BLaER1 (cell line): ENCODE results near the gene CACNA2D3.

Experiments
- H3K27ac ChIP-seq: shearing (Covaris generic); formaldehyde crosslinking; 2 replicates; pipeline ENCODE4 v1.8.1; 2022
- H3K27me3 ChIP-seq: shearing (Covaris generic); formaldehyde crosslinking; 2 replicates; pipeline ENCODE4 v1.8.1; 2022
- H3K36me3 ChIP-seq: shearing (Covaris generic); formaldehyde crosslinking; 2 replicates; pipeline ENCODE4 v1.8.1; 2022
- H3K4me1 ChIP-seq: shearing (Covaris generic); formaldehyde crosslinking; 2 replicates; pipeline ENCODE4 v1.8.1; 2022
- H3K4me2 ChIP-seq: shearing (Covaris generic); formaldehyde crosslinking; 2 replicates; pipeline ENCODE4 v1.8.1; 2022
- H3K4me3 ChIP-seq: shearing (Covaris generic); formaldehyde crosslinking; 2 replicates; pipeline ENCODE4 v1.8.1; 2022
- H3K9ac ChIP-seq: shearing (Covaris generic); formaldehyde crosslinking; 2 replicates; pipeline ENCODE4 v1.8.1; 2022
- H3K9me3 ChIP-seq: shearing (Covaris generic); formaldehyde crosslinking; 2 replicates; pipeline ENCODE4 v1.8.1; 2022
- H4K20me1 ChIP-seq: shearing (Covaris generic); formaldehyde crosslinking; 2 replicates; pipeline ENCODE4 v1.8.1; 2022
- Cebpa-rat ChIP-seq: shearing (Covaris generic); IDR thresholded peaks from 2 replicates; pipeline ENCODE4 v1.8.1; 2022

Gene CACNA2D3

DNA sequence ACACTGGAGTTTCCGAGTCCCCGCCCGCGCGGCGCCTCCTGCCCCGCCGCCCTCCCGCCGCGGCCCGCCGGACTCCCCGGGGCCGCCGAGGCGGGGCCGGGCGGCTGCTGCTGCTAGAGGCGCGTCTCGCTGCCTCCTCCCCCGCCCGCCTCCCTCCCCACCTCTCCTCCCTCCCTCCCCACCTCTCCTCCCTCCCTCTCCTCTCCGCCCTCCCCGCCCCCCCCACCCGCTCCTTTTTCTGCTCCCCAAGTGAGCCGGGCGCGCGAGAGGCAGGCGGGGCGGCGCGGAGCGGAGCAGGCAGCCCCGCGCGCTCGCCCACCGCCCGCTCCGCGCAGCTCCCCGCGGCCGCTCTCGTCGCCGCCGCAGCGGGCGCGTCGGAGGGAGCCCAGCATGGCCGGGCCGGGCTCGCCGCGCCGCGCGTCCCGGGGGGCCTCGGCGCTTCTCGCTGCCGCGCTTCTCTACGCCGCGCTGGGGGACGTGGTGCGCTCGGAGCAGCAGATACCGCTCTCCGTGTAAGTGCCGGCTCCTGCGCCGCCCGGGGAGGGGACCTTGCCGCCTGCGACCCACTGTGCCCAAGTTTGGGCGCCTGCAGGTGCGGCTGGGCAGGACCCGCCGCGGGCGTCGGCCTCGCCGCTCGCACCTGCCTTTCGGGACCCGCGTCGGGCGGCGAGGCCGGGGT, at the start of gene CACNA2D3:
TSS of gene CACNA2D3 (plus strand) at position 229 of the 679 bp plus-strand sequence.
- Histone ChIP-seq H3K9ac (no peak within 1 kb of the TSS), H3K4me3 (peak within 1 kb of the TSS; percentile 65), H3K4me1 (peaks cover 16% of the 10 kb centered on the region), H4K20me1 (peaks cover 26% of the 10 kb centered on the region), H3K36me3 (no peaks in the 10 kb centered on the region), H3K27me3 (peaks cover 68% of the 10 kb centered on the region), H3K4me2 (peak within 1 kb of the TSS; percentile 89), H3K9me3 (peaks cover 19% of the 10 kb centered on the region), H3K27ac (no peak within 1 kb of the TSS)
- no peak for TF ChIP-seq Cebpa-rat

DNA sequence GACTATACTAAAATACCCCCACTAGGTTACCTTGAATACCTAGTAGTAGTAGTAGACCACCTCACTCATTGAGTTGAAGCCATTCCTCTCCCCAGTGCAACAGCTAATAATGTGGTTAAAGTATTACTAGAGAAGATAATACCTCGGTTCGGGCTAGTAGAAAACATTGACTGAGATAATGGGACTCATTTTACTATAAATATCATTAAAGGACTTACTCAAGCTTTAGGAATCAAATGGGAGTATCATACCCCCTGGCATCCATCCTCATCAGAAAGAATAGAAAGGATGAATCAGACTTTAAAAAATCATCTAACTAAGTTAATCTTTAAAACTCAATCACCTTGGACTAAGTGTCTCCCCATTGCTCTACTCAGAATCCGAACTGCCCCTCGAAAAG, 49.0 kb upstream of the CACNA2D3 start:
- Histone ChIP-seq H3K4me3 (no peak overlapping the region), H3K9ac (no peak overlapping the region), H4K20me1 (no peaks in the 10 kb centered on the region), H3K4me2 (no peak overlapping the region), H3K27ac (no peak overlapping the region), H3K36me3 (no peaks in the 10 kb centered on the region), H3K4me1 (no peaks in the 10 kb centered on the region), H3K27me3 (no peaks in the 10 kb centered on the region), H3K9me3 (peaks cover 25% of the 10 kb centered on the region)
- no peak for TF ChIP-seq Cebpa-rat

DNA sequence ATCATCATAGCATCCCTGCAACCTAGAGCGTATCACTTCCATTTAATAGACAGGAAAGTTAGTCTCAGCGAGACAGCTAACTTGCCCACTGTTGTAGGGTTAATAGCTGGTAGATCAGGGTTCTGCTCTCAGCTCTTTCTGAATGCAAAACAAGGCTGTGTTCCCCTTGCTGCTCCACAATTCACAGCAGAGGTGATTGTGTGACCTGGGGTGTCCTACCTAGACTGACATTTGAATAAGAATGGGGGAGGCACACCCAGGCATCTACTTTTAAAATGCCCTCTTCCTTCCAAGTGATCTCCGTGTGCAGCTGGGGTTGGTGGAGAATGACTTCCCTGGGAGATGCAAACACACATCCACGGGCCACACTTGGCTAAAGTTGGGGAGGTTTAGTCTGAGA, 43.0 kb upstream of the CACNA2D3 start:
- no peaks in the 10 kb centered on the region for H3K4me1 ChIP-seq
- H3K36me3 ChIP-seq = no peaks in the 10 kb centered on the region
- H3K4me2 ChIP-seq = no peak overlapping the region
- TF ChIP-seq Cebpa-rat = no peak
- no peaks in the 10 kb centered on the region for H3K27me3 ChIP-seq
- H4K20me1 ChIP-seq = no peaks in the 10 kb centered on the region
- no peak overlapping the region for H3K4me3 ChIP-seq
- no peaks in the 10 kb centered on the region for H3K9me3 ChIP-seq
- H3K9ac ChIP-seq = no peak overlapping the region
- H3K27ac ChIP-seq = no peak overlapping the region

DNA sequence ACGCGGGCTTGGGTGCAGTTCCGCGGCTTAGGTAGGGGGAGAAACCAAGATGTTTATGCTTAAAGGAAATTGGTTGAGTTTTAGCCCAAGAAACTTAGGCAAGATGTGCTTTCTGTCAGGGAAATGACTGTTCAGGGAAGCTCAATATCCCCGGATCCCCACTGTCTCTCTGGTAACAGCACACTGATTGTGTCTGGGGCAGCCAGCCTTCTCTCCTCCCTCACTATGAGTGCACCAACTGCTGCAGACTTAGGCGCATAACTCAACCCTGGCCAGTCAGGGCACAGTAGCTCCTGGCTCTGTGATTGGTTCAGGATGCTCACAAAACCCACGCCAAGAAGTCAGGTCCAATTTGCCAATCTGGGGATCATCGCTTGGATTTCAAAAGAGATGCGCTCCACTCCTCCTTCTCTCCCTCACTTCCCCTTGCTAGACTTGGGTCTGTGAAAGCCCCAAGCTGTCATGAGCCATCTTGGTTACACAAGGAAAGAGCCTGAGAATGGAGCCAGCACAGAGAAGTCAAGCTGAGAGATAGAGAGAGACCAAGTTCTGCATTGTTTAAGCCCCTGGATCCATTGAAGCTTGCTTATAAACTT, 42.5 kb upstream of the CACNA2D3 start:
- Histone ChIP-seq H3K27ac (no peak overlapping the region), H3K4me2 (no peak overlapping the region), H3K4me3 (no peak overlapping the region)

DNA sequence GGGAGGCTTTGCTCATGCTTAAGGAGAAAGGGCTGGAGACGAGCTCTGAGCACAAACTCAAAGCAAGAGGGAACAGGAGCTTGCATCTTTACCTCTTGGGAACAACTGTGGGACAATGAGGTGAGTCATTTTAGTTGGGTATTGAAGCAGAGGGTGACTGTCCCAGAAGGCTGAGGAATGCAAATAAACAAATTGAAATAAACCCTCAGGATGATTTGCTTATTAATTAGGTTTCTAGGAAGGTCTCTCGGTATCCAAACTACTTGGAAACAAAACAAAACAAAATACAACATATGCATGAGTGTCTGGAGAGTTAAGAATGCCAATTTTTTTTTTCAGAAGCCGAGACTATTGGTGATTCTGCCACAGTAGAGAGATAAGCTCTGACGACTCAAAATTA, 38.4 kb upstream of the CACNA2D3 start:
- Histone ChIP-seq H3K4me1 (no peaks in the 10 kb centered on the region), H4K20me1 (no peaks in the 10 kb centered on the region), H3K9me3 (peaks cover 7% of the 10 kb centered on the region), H3K36me3 (no peaks in the 10 kb centered on the region), H3K4me3 (no peak overlapping the region), H3K27me3 (no peaks in the 10 kb centered on the region), H3K9ac (no peak overlapping the region), H3K4me2 (no peak overlapping the region), H3K27ac (no peak overlapping the region)
- TF ChIP-seq Cebpa-rat = no peak

More for the DNA sequence above, 42.5 kb upstream of the CACNA2D3 start:
- no peaks in the 10 kb centered on the region for H3K9me3 ChIP-seq
- no peaks in the 10 kb centered on the region for H3K36me3 ChIP-seq
- TF ChIP-seq Cebpa-rat = no peak
- H3K4me1 ChIP-seq = no peaks in the 10 kb centered on the region
- no peaks in the 10 kb centered on the region for H3K27me3 ChIP-seq
- no peaks in the 10 kb centered on the region for H4K20me1 ChIP-seq
- H3K9ac ChIP-seq = no peak overlapping the region

DNA sequence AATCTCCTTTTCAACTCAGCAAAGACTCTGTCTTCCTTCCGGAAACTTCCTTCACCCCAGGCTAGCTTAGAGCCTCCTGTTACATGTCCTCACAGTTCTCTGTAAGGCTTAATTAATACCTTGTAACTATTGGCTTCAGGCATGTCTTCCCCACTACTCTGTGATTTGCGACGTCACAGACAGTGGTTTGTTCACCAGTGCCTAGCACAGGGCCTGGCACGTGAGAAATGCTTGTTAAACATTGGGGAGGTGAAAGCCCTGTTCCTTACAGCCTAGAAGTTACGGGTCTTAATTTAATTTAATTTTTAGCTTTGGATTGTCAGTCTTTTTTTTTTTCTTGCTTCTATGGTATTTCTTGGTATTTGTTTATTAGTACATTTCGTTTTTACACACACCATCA, 36.4 kb upstream of the CACNA2D3 start:
- Histone ChIP-seq H3K36me3 (no peaks in the 10 kb centered on the region), H3K9me3 (peaks cover 7% of the 10 kb centered on the region), H4K20me1 (no peaks in the 10 kb centered on the region), H3K4me3 (no peak overlapping the region), H3K9ac (no peak overlapping the region), H3K27ac (no peak overlapping the region), H3K27me3 (no peaks in the 10 kb centered on the region), H3K4me1 (no peaks in the 10 kb centered on the region), H3K4me2 (no peak overlapping the region)
- no peak for TF ChIP-seq Cebpa-rat

DNA sequence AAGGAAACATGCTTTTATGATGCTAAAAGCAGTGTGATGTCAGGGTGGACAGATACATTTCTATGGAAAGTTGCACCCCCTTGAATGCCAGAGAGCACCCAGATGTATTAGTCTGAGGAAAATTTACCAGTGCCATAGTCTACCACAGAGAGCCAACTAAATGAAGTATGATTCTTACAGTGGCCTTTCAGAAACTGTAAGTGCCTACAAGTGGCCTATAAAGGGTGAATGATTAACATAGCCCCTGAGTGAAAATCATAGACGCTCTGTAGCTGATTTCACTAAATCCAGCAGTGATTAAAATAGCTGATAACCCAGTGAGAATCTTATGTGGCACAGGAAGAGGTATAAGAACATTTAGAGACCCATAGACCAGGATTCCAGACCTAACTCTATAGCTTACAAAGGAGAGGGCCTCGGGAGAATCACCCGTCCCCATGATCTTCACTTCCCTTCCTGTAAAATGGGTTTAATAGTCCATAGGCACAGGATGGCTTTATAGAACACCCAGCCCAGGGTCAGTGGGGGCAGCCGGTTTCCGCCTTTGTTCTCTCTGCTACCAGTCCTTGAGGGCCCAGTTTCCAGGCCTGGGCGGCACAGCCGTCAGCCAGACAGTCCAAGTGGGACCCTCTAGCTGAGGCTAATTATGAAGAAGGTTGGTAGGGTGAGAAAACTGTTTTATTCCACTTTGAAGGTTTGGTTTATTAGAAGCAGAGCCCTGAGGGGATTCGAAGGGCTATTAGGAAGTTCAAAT, 35.5 kb upstream of the CACNA2D3 start:
- no peak for TF ChIP-seq Cebpa-rat
- Histone ChIP-seq H4K20me1 (no peaks in the 10 kb centered on the region), H3K27ac (no peak overlapping the region), H3K4me1 (no peaks in the 10 kb centered on the region), H3K4me2 (no peak overlapping the region), H3K27me3 (no peaks in the 10 kb centered on the region), H3K9me3 (peaks cover 7% of the 10 kb centered on the region), H3K36me3 (no peaks in the 10 kb centered on the region), H3K4me3 (no peak overlapping the region), H3K9ac (no peak overlapping the region)

DNA sequence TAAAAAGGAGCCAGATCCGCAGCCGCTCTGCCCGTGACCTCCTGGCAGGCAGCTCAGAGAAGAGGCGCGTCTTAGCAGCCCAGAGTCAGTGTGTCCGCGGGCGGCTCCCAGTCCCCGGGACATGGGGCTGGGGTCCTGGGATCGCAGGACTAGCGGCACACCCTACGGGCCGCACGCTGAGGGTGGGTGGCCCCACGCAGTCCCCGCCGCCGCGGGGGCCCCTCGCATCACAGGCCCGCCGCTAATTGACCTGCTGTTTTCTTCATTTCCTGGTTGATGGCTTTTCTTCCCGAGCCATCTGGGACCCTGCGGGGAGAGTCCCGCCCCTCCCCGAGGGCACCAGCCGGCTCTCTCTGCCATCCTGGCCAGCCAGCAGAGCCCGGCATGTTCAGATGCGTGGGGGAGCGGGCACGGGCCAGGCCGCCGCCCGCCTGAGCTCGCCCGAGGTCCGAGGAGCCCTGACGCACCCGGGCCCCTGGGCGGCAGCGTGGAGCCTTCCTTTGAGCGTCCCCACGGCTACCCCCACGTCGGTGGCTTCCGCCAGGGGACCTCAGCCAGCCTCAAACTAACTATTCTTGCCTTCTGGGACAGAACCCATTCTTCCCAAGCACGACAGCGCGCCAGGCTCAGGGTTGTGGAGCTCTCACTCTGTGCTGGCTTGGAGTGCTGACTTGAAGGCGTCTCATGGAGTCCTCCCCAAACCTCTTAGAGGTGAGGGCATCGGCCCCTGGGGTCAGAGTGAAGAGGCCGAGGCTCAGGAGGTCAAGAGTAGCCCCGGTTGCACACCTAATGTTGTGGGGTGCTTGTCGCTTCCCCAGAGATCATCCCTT, 34.6 kb upstream of the CACNA2D3 start:
- Histone ChIP-seq H3K4me1 (no peaks in the 10 kb centered on the region), H3K27me3 (no peaks in the 10 kb centered on the region), H3K4me3 (no peak overlapping the region), H3K9me3 (peaks cover 7% of the 10 kb centered on the region), H3K36me3 (no peaks in the 10 kb centered on the region), H3K9ac (no peak overlapping the region), H4K20me1 (no peaks in the 10 kb centered on the region), H3K4me2 (no peak overlapping the region), H3K27ac (no peak overlapping the region)
- no peak for TF ChIP-seq Cebpa-rat

DNA sequence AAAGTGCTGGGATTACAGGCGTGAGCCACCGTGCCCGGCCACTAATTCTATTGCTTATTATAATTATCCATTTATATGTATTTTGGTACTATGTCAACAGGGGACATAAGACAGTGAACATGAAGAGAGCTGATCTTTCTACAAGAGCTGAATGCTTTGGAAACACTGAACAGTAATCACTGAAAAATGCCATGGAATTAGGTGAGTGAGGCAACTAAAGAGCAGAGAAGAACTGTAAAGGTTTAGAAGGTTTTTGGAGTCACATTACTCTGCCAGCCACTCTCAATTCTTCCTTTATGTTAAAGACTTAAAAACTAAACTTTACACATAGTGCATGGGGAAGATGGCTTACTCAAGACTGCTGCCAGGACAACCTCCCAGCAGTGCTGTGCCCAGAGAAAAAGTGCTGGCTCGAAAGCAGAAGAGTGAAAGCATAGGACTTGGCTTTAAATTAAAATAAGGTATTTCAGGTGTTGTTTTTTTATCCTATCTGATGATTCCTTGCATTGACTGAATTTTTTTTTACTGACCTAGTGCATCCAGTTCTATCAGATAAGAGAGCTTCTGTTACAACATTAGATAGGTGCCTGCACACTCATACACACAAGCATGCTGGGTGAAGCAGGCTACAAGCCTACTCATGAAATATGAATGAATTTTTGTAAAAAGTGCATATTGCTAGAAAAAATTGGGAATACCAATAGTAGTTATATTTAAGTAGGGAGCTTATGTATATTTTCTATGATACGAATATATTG, 28.7 kb upstream of the CACNA2D3 start:
- Histone ChIP-seq H3K4me2 (no peak overlapping the region), H3K27me3 (no peaks in the 10 kb centered on the region), H3K9ac (no peak overlapping the region), H4K20me1 (no peaks in the 10 kb centered on the region), H3K27ac (no peak overlapping the region), H3K4me3 (no peak overlapping the region), H3K9me3 (no peaks in the 10 kb centered on the region), H3K36me3 (no peaks in the 10 kb centered on the region), H3K4me1 (no peaks in the 10 kb centered on the region)
- no peak for TF ChIP-seq Cebpa-rat
